OCI-LY1 (cell line): ENCODE data around the gene UROC1.

Experiments
- H2AFZ ChIP-seq: fragments of 200-600 bp; sonication (generic), shearing (Covaris generic); 2 replicates; pipeline ENCODE4 v1.6.0; 2014; ENCODE audit warnings: antibody characterized with exemption, mild to moderate bottlenecking, low read length
- H3F3A ChIP-seq: fragments of 200-600 bp; sonication (generic), shearing (Covaris generic); 2 replicates; pipeline ENCODE4 v1.6.0; 2014; ENCODE audit warnings: mild to moderate bottlenecking, antibody characterized with exemption, low read length, moderate library complexity; ENCODE audit not compliant: insufficient read depth
- H3K27ac ChIP-seq: fragments of 200-600 bp; sonication (generic); 2 replicates; pipeline ENCODE4 v1.5.1; 2014; ENCODE audit warnings: low read length, mixed run types, mild to moderate bottlenecking, low read depth; ENCODE audit not compliant: poor library complexity, severe bottlenecking
- H3K27me3 ChIP-seq: fragments of 200-600 bp; sonication (generic); 2 replicates; pipeline ENCODE4 v1.6.0; 2014; ENCODE audit warnings: antibody characterized with exemption, mild to moderate bottlenecking, low read length, moderate library complexity; ENCODE audit not compliant: insufficient read depth
- H3K36me3 ChIP-seq: fragments of 200-600 bp; sonication (generic); 2 replicates; pipeline ENCODE4 v1.6.1; 2014; ENCODE audit warnings: mild to moderate bottlenecking, antibody characterized with exemption, low read length, moderate library complexity, mixed read lengths; ENCODE audit not compliant: insufficient read depth
- H3K4me1 ChIP-seq: fragments of 200-600 bp; sonication (generic); 2 replicates; pipeline ENCODE4 v1.5.1; 2014; ENCODE audit warnings: mild to moderate bottlenecking, low read length, moderate library complexity; ENCODE audit not compliant: insufficient read depth, severe bottlenecking
- H3K4me2 ChIP-seq: fragments of 200-600 bp; sonication (generic), shearing (Covaris generic); 2 replicates; pipeline ENCODE4 v1.6.1; 2014; ENCODE audit warnings: low read length
- H3K4me3 ChIP-seq: fragments of 200-600 bp; sonication (generic); 2 replicates; pipeline ENCODE4 v1.5.1; 2014; ENCODE audit warnings: low read length, low read depth, mild to moderate bottlenecking, mixed read lengths; ENCODE audit not compliant: poor library complexity, severe bottlenecking
- H3K79me2 ChIP-seq: fragments of 200-600 bp; shearing (Covaris generic); 2 replicates; pipeline ENCODE4 v1.6.1; 2016; ENCODE audit warnings: mixed run types, low read length, mixed read lengths; ENCODE audit not compliant: insufficient read depth
- H3K9ac ChIP-seq: fragments of 200-600 bp; sonication (generic), shearing (Covaris generic); 2 replicates; pipeline ENCODE4 v1.6.1; 2014; ENCODE audit warnings: mild to moderate bottlenecking, low read length, mixed read lengths
- H3K9me2 ChIP-seq: fragments of 200-600 bp; sonication (generic), shearing (Covaris generic); 2 replicates; pipeline ENCODE4 v1.6.1; 2014; ENCODE audit warnings: low read depth, mild to moderate bottlenecking, low read length, mixed read lengths
- H3K9me3 ChIP-seq: fragments of 200-600 bp; shearing (Covaris generic); 2 replicates; pipeline ENCODE4 v1.6.1; 2014; ENCODE audit warnings: low read length, mixed read lengths
- H4K20me1 ChIP-seq: fragments of 200-600 bp; sonication (generic), shearing (Covaris generic); 2 replicates; pipeline ENCODE4 v1.6.0; 2016; ENCODE audit warnings: mild to moderate bottlenecking, low read length; ENCODE audit not compliant: insufficient read depth
- CTCF ChIP-seq: fragments of 200-600 bp; sonication (generic), shearing (Covaris generic); IDR thresholded peaks from 2 replicates; pipeline ENCODE4 v1.5.1; 2017; ENCODE audit warnings: mild to moderate bottlenecking, antibody characterized with exemption, low read length, moderate library complexity, mixed read lengths
- EZH2 ChIP-seq: fragments of 200-600 bp; sonication (generic), shearing (Covaris generic); IDR thresholded peaks from 2 replicates; pipeline ENCODE4 v1.8.0; 2017; ENCODE audit warnings: borderline replicate concordance, mixed run types, mild to moderate bottlenecking, antibody characterized with exemption, low read length, moderate library complexity, mixed read lengths

Gene UROC1

GRCh38 chr3:126512916-126513650 is 4.5 kb downstream of the UROC1 start:
- Histone ChIP-seq H2AFZ (no peak overlapping the region), H3K79me2 (no peaks in the 10 kb centered on the region), H3K9ac (no peak overlapping the region), H3K27me3 (no peaks in the 10 kb centered on the region), H3K9me3 (no peaks in the 10 kb centered on the region), H3K4me1 (no peaks in the 10 kb centered on the region), H3K9me2 (no peaks in the 10 kb centered on the region), H3K4me3 (no peak overlapping the region), H3K27ac (no peak overlapping the region), H4K20me1 (no peaks in the 10 kb centered on the region), H3K4me2 (no peak overlapping the region), H3F3A (no peaks in the 10 kb centered on the region), H3K36me3 (no peaks in the 10 kb centered on the region)
- no peak for TF ChIP-seq CTCF

DNA sequence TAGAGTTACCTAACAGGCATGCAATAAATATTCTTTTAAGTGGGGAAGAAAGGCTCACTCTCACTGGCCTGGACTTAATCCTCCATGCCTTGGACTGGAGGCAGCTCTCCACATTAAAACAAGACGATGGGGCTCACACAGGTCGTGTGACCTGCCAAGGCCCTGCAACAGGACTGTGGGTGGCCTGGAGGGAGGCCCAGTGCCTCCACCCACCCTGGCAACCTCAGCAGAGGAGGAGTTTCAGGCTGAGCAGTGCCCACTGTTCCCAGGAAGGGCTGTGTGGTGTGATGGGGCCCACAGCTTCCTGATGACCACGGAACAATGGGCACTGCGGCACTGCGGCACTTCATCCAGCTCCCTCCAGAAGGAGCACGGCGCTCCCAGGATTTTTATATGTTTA is 5.5 kb downstream of the UROC1 start:
- H3K36me3 ChIP-seq: no peaks in the 10 kb centered on the region
- H3K4me1 ChIP-seq: no peaks in the 10 kb centered on the region
- H4K20me1 ChIP-seq: no peaks in the 10 kb centered on the region
- TF ChIP-seq CTCF (no peak), EZH2 (no peak)
- no peaks in the 10 kb centered on the region for H3K9me3 ChIP-seq
- no peak overlapping the region for H3K4me3 ChIP-seq
- no peak overlapping the region for H3K4me2 ChIP-seq
- H3K9ac ChIP-seq: no peak overlapping the region
- no peak overlapping the region for H2AFZ ChIP-seq
- H3K79me2 ChIP-seq: no peaks in the 10 kb centered on the region
- peaks cover 2% of the 10 kb centered on the region; the same call in 1 of the 2 replicates for H3K27me3 ChIP-seq
- H3F3A ChIP-seq: no peaks in the 10 kb centered on the region
- no peak overlapping the region for H3K27ac ChIP-seq
- H3K9me2 ChIP-seq: no peaks in the 10 kb centered on the region

GRCh38 chr3:126511291-126511690 is 6.3 kb downstream of the UROC1 start:
- no peak overlapping the region for H2AFZ ChIP-seq
- H3K27me3 ChIP-seq: peaks cover 10% of the 10 kb centered on the region; the same call in 1 of the 2 replicates
- no peaks in the 10 kb centered on the region for H3K79me2 ChIP-seq
- H3K9me2 ChIP-seq: no peaks in the 10 kb centered on the region
- no peaks in the 10 kb centered on the region for H3K4me1 ChIP-seq
- H3K36me3 ChIP-seq: no peaks in the 10 kb centered on the region
- H3F3A ChIP-seq: no peaks in the 10 kb centered on the region
- TF ChIP-seq CTCF (no peak), EZH2 (no peak)
- H4K20me1 ChIP-seq: no peaks in the 10 kb centered on the region
- H3K9ac ChIP-seq: no peak overlapping the region
- no peak overlapping the region for H3K4me3 ChIP-seq
- H3K4me2 ChIP-seq: no peak overlapping the region
- no peaks in the 10 kb centered on the region for H3K9me3 ChIP-seq
- no peak overlapping the region for H3K27ac ChIP-seq
